HCT116 (cell line): ENCODE results near the gene GDI1. TPM values are rescaled to one million over a fixed set of nuclear protein-coding genes. Genes with fewer than 3 reads are reported as not detected.

Experiments used
- ATAC-seq: fragments of 200-7000 bp; cut with Tn5 transposase; 2 replicates; pipeline ENCODE4 v1.9.1; 2020; ENCODE audit warnings: mild to moderate bottlenecking, moderate library complexity
- BruUV-seq: library from RNA; stranded (reverse); fragments of 400-500 nt; replicated peaks from 2 replicates; lab custom pipeline; 2021; lab: Mats Ljungman, UMichigan
- CTCF ChIA-PET: fragments of 300-600 bp; sonication (Branson Sonifier 250); formaldehyde crosslinking; loops from one replicate; lab custom pipeline; 2021; ENCODE audit warnings: antibody characterized with exemption; lab: Charles Lee
- POLR2A ChIA-PET: fragments of 300-600, 350-600 bp; sonication (Branson Sonifier 250); formaldehyde crosslinking; loops from one replicate; lab custom pipeline; 2021; ENCODE audit warnings: antibody characterized with exemption; lab: Charles Lee
- RAD21 ChIA-PET, 2 experiments: fragments of 300-600 bp; sonication (Branson Sonifier 250); formaldehyde crosslinking; loops; one replicate each; lab custom pipeline; 2023; ENCODE audit warnings: low total read pairs in 2 of 2; ENCODE audit not compliant: uncharacterized antibody in 2 of 2, unreplicated experiment in 2 of 2, low non-redundant PET in 1 of 2; lab: Charles Lee
- DNase-seq: peaks from one replicate; pipeline ENCODE4 v3.0.0-alpha.2; 2010; ENCODE audit warnings: low read depth, low spot score
- H2AFZ ChIP-seq: fragments of 200-600 bp; shearing (Covaris generic), sonication (generic); 2 replicates; pipeline ENCODE4 v1.6.1; 2017; ENCODE audit warnings: low read depth, mixed run types, mixed read lengths, antibody characterized with exemption, low read length; ENCODE audit not compliant: poor library complexity, severe bottlenecking
- H3K27ac ChIP-seq: 2 replicates; pipeline ENCODE4 v1.5.1; 2012; ENCODE audit warnings: low read depth, low read length
- H3K27me3 ChIP-seq: fragments of 200-600 bp; sonication (generic); 2 replicates; pipeline ENCODE4 v1.6.1; 2016; ENCODE audit warnings: mixed run types, low read length, mixed read lengths; ENCODE audit not compliant: insufficient read depth
- H3K36me3 ChIP-seq, 2 experiments: fragments of 200-500 bp in 1 of 2; fragments of 200-600 bp in 1 of 2; sonication (Bioruptor generic) in 1 of 2; sonication (generic) in 1 of 2; 2 replicates each; pipeline versions ENCODE4 v1.5.1 to v1.6.1; 2014 to 2016; ENCODE audit warnings: low read length in 2 of 2, inconsistent platforms in 1 of 2, mixed read lengths in 1 of 2, mixed run types in 1 of 2; ENCODE audit not compliant: insufficient read depth in 2 of 2, control insufficient read depth in 1 of 2
- H3K4me1 ChIP-seq, 2 experiments: fragments of 200-600 bp in 1 of 2; sonication (generic) in 1 of 2; 2 replicates each; pipeline versions ENCODE4 v1.5.1 to v1.6.1; 2012 to 2017; ENCODE audit warnings: low read length in 2 of 2, inconsistent platforms in 1 of 2, mild to moderate bottlenecking in 1 of 2, mixed read lengths in 1 of 2, mixed run types in 1 of 2, moderate library complexity in 1 of 2; ENCODE audit not compliant: insufficient read depth in 2 of 2, control insufficient read depth in 1 of 2
- H3K4me2 ChIP-seq: fragments of 200-600 bp; sonication (generic); 2 replicates; pipeline ENCODE4 v1.6.1; 2017; ENCODE audit warnings: mixed run types, low read length, mixed read lengths
- H3K4me3 ChIP-seq, 2 experiments: fragments of 200-600 bp in 1 of 2; sonication (generic) in 1 of 2; replicated peaks in 1 of 2; 2 replicates each; pipeline ENCODE4 v1.5.1; 2011 to 2016; ENCODE audit warnings: low read length in 2 of 2, control low read depth in 1 of 2, low read depth in 1 of 2, mild to moderate bottlenecking in 1 of 2, mixed read lengths in 1 of 2, mixed run types in 1 of 2
- H3K79me2 ChIP-seq: fragments of 200-600 bp; sonication (generic); 2 replicates; pipeline ENCODE4 v1.6.1; 2017; ENCODE audit warnings: mild to moderate bottlenecking, mixed run types, low read length, moderate library complexity, mixed read lengths; ENCODE audit not compliant: insufficient read depth
- H3K9ac ChIP-seq: fragments of 200-600 bp; sonication (generic); 2 replicates; pipeline ENCODE4 v1.6.1; 2016; ENCODE audit warnings: low read length, mixed read lengths
- H3K9me2 ChIP-seq: fragments of 200-600 bp; sonication (generic), shearing (Covaris generic); 2 replicates; pipeline ENCODE4 v1.6.1; 2017; ENCODE audit warnings: mixed run types, mild to moderate bottlenecking, moderate library complexity; ENCODE audit not compliant: insufficient read depth
- H3K9me3 ChIP-seq, 2 experiments: fragments of 200-500 bp in 1 of 2; fragments of 200-600 bp in 1 of 2; sonication (Bioruptor generic) in 1 of 2; sonication (generic) in 1 of 2; 2 replicates each; pipeline ENCODE4 v1.6.1; 2014 to 2017; ENCODE audit warnings: low read length in 2 of 2, mixed read lengths in 2 of 2, inconsistent platforms in 1 of 2, low read depth in 1 of 2, mild to moderate bottlenecking in 1 of 2, mixed run types in 1 of 2, moderate library complexity in 1 of 2; ENCODE audit not compliant: control insufficient read depth in 1 of 2, insufficient read depth in 1 of 2
- H4K20me1 ChIP-seq: fragments of 200-600 bp; sonication (generic), shearing (Covaris generic); 2 replicates; pipeline ENCODE4 v1.6.1; 2017; ENCODE audit warnings: mixed run types, mild to moderate bottlenecking, moderate library complexity; ENCODE audit not compliant: insufficient read depth
- ATF3 ChIP-seq: IDR thresholded peaks from 2 replicates; pipeline ENCODE4 v1.6.1; 2012
- CBX3 ChIP-seq: IDR thresholded peaks from 2 replicates; pipeline ENCODE4 v1.6.1; 2012; ENCODE audit warnings: low read depth
- CEBPB ChIP-seq: IDR thresholded peaks from 2 replicates; pipeline ENCODE4 v1.6.1; 2012; ENCODE audit warnings: low read depth
- CTCF ChIP-seq, 3 experiments: fragments of 200-600 bp in 1 of 3; sonication (generic) in 1 of 3; IDR thresholded peaks in 2 of 3; conservative IDR thresholded peaks in 1 of 3; 2 replicates each; pipeline ENCODE4 v1.5.1; 2012 to 2017; ENCODE audit warnings: low read depth in 2 of 3, low read length in 2 of 3, antibody characterized with exemption in 1 of 3, borderline replicate concordance in 1 of 3, control low read depth in 1 of 3, mild to moderate bottlenecking in 1 of 3, mixed read lengths in 1 of 3, mixed run types in 1 of 3, moderate library complexity in 1 of 3; ENCODE audit not compliant: insufficient read depth in 1 of 3
- EGR1 ChIP-seq: IDR thresholded peaks from 2 replicates; pipeline ENCODE4 v1.6.1; 2012; ENCODE audit warnings: low read depth
- ELF1 ChIP-seq: IDR thresholded peaks from 2 replicates; pipeline ENCODE4 v1.6.1; 2012; ENCODE audit warnings: low read depth, borderline replicate concordance
- EZH2 ChIP-seq: fragments of 200-600 bp; sonication (generic); IDR thresholded peaks from 2 replicates; pipeline ENCODE4 v1.6.1; 2017; ENCODE audit warnings: antibody characterized with exemption, mixed run types
- EZH2phosphoT487 ChIP-seq: fragments of 200-600 bp; IDR thresholded peaks from 2 replicates; pipeline ENCODE4 v1.6.1; 2018; ENCODE audit warnings: antibody characterized with exemption, borderline replicate concordance
- FOSL1 ChIP-seq: IDR thresholded peaks from 2 replicates; pipeline ENCODE4 v1.6.1; 2012; ENCODE audit warnings: low read depth
- MAX ChIP-seq: IDR thresholded peaks from 2 replicates; pipeline ENCODE4 v1.6.1; 2012
- POLR2AphosphoS5 ChIP-seq: IDR thresholded peaks from 2 replicates; pipeline ENCODE4 v1.6.1; 2011; ENCODE audit warnings: mild to moderate bottlenecking, low read depth, low read length, moderate library complexity
- REST ChIP-seq: IDR thresholded peaks from 2 replicates; pipeline ENCODE4 v1.6.1; 2012; ENCODE audit warnings: low read depth
- SIN3A ChIP-seq: IDR thresholded peaks from 2 replicates; pipeline ENCODE4 v1.6.1; 2012; ENCODE audit warnings: low read depth
- SP1 ChIP-seq: IDR thresholded peaks from 2 replicates; pipeline ENCODE4 v1.6.1; 2012; ENCODE audit warnings: low read depth
- SRF ChIP-seq: IDR thresholded peaks from 2 replicates; pipeline ENCODE4 v1.6.1; 2012; ENCODE audit warnings: low read depth
- TCF7L2 ChIP-seq: IDR thresholded peaks from 2 replicates; pipeline ENCODE4 v1.7.0; 2011; ENCODE audit warnings: borderline replicate concordance, inconsistent platforms; ENCODE audit not compliant: insufficient read depth, insufficient read length; ENCODE audit errors: extremely low read depth
- YY1 ChIP-seq: IDR thresholded peaks from 2 replicates; pipeline ENCODE4 v1.6.1; 2011; ENCODE audit warnings: low read length, low read depth, moderate library complexity, mild to moderate bottlenecking; ENCODE audit not compliant: insufficient replicate concordance; ENCODE audit errors: extremely low read depth
- ZBTB33 ChIP-seq: IDR thresholded peaks from 2 replicates; pipeline ENCODE4 v1.6.1; 2011; ENCODE audit warnings: mild to moderate bottlenecking, low read length, moderate library complexity; ENCODE audit not compliant: insufficient replicate concordance; ENCODE audit errors: extremely low read depth
- ZFX ChIP-seq: fragments of 450-650 bp; IDR thresholded peaks from 2 replicates; pipeline ENCODE4 v1.6.1; 2017
- ZNF274 ChIP-seq: fragments of 200-500 bp; sonication (Bioruptor generic); IDR thresholded peaks from 2 replicates; pipeline ENCODE4 v1.6.1; 2014; ENCODE audit warnings: mild to moderate bottlenecking, low read depth, low read length, inconsistent platforms
- intact Hi-C: fragments of 100-400 bp; cut with micrococcal nuclease; formaldehyde crosslinking; loops from 2 replicates; pipeline ENCODE4 v1.10.0; 2022
- total RNA-seq: library from RNA; stranded (reverse); gene quantifications from one replicate; pipeline ENCODE4 v1.2.1, GENCODE V29; 2021; ENCODE audit not compliant: unreplicated experiment

GDI1 gene
- total RNA-seq, 1 experiment from 2014 or later: 122 TPM

- H3K27ac ChIP-seq: no peak overlapping the region
- no peak for ATAC-seq
- no TSS peak for BruUV-seq
- H3K9me2 ChIP-seq: no peaks in the 10 kb centered on the region
- no peak overlapping the region for H3K4me2 ChIP-seq
- H2AFZ ChIP-seq: no peak overlapping the region
- CTCF ChIA-PET: no interaction called here
- H3K9me3 ChIP-seq: no peaks in the 10 kb centered on the region
- peaks cover 3% of the 10 kb centered on the region; the same call in 1 of the 2 replicates for H3K79me2 ChIP-seq
- H4K20me1 ChIP-seq: no peaks in the 10 kb centered on the region
- H3K9ac ChIP-seq: no peak overlapping the region
- H3K27me3 ChIP-seq: no peaks in the 10 kb centered on the region
- TF ChIP-seq CEBPB (no peak), EZH2 (no peak), SP1 (no peak), MAX (no peak), POLR2AphosphoS5 (no peak), YY1 (no peak), EZH2phosphoT487 (no peak), ELF1 (no peak), CTCF (IDR thresholded peaks at IDR 0.05 in 2 of 3, conservative IDR thresholded peaks at IDR 0.05 in 1 of 3; ENCODE audit: borderline replicate concordance in 1 of 3, insufficient read depth in 1 of 3, low read depth in 2 of 3, low read length in 2 of 3) (no peak), ZFX (no peak), TCF7L2 (no peak), SRF (no peak), CBX3 (no peak), REST (no peak), ZBTB33 (no peak), EGR1 (no peak), SIN3A (no peak), ATF3 (no peak), ZNF274 (no peak), FOSL1 (no peak)
- H3K36me3 ChIP-seq: peaks cover 0 to 13% of the 10 kb centered on the region in 2 experiments; a peak in 1 of 4 replicates
- H3K4me1 ChIP-seq: peaks cover 2 to 26% of the 10 kb centered on the region in 2 experiments; a peak in 3 of 4 replicates
- DNase-seq: no peak
- RAD21 ChIA-PET: no interaction called here
- intact Hi-C loops: loop anchor here (5.0 kb wide), 1 partner anchor 73 kb away; the partner anchor contains the start of gene LAGE3
- H3K4me3 ChIP-seq: no peak overlapping the region
- POLR2A ChIA-PET: no interaction called here
Observed at GRCh38 chrX:154404625-154405192, 32.2 kb upstream of the GDI1 start.
